GM12801 (cell line): ENCODE measurements around the gene MGAT4A.

Experiments used
- CTCF ChIP-seq: IDR thresholded peaks from one replicate; pipeline ENCODE4 v1.5.1; 2011; ENCODE audit warnings: control low read depth; ENCODE audit not compliant: insufficient read length; ENCODE audit errors: extremely low read depth

The MGAT4A gene

GRCh38 chr2:98604547-98604946 is 126.4 kb downstream of the MGAT4A start:
- TF ChIP-seq CTCF: no peak

DNA sequence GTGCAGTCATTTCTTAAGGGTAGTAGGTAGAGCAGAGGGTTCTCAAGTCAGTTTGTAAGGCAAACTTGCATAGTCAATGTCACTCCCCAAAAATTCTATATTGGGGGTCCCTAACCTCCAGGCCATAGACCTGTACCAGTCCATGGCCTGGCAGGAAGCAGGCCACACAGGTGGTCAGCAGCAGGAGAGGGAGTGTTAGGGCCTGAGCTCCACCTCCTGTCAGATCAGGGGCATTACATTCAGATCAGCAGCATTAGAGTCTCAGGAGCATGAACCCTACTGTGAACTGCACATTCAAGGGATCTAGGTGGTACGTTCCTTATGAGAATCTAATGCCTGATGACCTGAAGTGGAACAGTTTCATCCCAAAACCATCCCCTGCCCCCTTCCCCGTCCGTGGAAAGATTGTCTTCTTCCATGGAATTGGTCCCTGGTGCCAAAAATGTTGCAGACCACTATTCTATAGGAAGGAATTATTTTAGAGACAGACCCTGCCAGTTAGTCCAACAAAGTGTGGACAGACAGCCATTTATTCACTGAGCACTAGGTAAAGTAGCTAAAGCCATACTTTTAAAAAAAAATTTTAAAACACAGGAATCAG is 129.3 kb downstream of the MGAT4A start:
- no peak for TF ChIP-seq CTCF

DNA sequence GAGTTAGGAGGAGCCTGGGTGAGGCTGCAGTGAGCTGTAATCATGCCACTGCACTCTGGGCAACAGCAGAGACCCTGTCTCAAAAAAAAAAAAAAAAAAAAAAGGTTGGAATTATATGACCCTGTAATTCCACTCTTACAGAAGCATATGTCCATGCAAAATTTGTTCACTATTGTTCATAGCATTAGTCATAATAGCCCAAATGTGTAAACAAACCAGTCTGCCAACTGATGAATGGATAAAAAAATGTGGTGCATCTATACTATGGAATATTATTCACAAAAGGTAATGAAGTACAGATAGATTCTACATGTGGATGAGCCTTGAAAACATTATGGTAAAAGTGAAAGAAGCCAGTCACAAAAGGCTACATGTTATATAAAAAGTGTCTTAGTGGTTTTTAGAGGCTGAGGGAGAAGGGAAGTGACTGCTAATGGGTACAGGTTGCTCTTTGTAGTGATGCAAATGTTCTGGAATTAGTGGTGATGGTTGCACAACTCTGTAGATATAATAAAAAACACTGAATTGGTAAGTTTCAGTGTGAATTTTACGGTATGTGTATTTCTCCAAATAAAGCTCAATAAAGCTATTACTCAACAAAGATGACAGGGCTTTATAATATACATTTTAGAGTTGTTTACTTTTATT is 132.0 kb downstream of the MGAT4A start:
- no peak for TF ChIP-seq CTCF

GRCh38 chr2:98592565-98592964 is 138.4 kb downstream of the MGAT4A start:
- no peak for TF ChIP-seq CTCF

DNA sequence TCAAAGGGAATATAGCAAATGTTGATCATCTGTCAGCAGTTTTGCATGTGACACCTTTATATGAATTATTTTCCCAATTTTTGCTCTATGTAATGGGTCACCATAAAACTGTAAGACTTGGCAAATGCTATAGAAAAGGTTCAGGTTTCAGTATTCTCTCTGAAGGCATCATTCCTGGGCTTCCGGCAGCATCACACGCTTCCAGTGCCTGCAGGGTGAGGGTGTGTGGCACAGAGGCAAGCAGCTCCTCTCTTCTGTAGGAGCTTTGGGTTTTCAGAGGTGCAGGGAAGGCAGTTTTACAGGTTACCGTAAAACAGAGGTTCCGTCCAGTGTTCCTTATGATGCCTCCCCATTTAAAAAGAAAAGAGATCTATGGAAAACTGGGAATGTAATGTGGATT is 141.4 kb downstream of the MGAT4A start:
- TF ChIP-seq CTCF: no peak

GRCh38 chr2:98588880-98589431 is 142.0 kb downstream of the MGAT4A start:
- no peak for TF ChIP-seq CTCF

DNA sequence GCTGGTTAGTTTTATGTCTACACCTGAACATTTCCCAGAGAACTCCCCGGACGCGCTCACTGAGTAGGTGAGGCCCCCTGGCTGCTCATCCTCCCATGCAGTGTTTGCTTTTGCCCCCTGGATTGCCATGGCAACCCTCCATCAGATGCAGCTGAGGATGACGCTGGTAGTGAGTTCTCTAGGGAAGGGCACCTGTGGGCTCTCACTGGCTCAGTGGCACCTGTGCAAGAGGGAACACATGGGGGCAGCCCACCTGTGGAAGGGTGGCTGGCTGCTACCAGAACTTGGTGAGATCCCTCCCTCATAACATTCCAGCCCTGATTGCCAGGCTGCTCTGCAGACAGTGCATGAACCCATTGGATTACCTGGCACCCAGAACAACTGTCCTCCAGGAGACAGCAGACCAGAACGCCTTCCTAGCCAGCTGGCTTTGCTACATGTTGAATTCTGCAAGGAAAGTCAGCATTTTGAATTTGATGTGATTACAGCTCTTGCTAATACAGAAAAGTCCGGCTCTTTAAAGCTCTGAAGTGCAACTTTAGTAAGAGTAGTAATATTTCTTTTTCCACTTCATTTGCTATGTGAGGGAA is 144.3 kb downstream of the MGAT4A start:
- TF ChIP-seq CTCF: no peak
